ENCODE results near the gene RNF149.
A peak's percentile ranks its signal among the peaks of the same experiment; 100 is the strongest.
"Not testable (repeated sequence)": the region's sequence is repeated elsewhere in the genome, so short reads cannot be mapped to it uniquely, and the experiment has no call there.

RNF149 gene

GRCh38 chr2:101308432-101309210 is at the start of gene RNF149:
RNF149 (minus strand) TSS chr2:101308701; CDS start chr2:101308588, 113 bp downstream.
- DNase-seq: peak; percentile 58 to 67

- DNase-seq: no peak
Measured at GRCh38 chr2:101357376-101357775, 48.9 kb upstream of the RNF149 start.

GRCh38 chr2:101356521-101356920 is 48.0 kb upstream of the RNF149 start:
- no peak for DNase-seq

GRCh38 chr2:101356055-101356454 is 47.6 kb upstream of the RNF149 start:
- no peak for DNase-seq

- DNase-seq: no peak
Measured at GRCh38 chr2:101355401-101356054, 47.0 kb upstream of the RNF149 start.

GRCh38 chr2:101354420-101355311 is 46.2 kb upstream of the RNF149 start:
- no peak for DNase-seq

GRCh38 chr2:101352631-101353030 is 44.1 kb upstream of the RNF149 start:
- DNase-seq: not testable (repeated sequence)

- DNase-seq: no peak
Measured at GRCh38 chr2:101351207-101351606, 42.7 kb upstream of the RNF149 start.

GRCh38 chr2:101349893-101350662 is 41.6 kb upstream of the RNF149 start:
- DNase-seq: no peak

- no peak for DNase-seq
Measured at GRCh38 chr2:101348883-101349282, 40.4 kb upstream of the RNF149 start.

GRCh38 chr2:101346909-101347308 is 38.4 kb upstream of the RNF149 start:
- no peak for DNase-seq

GRCh38 chr2:101344137-101344536 is 35.6 kb upstream of the RNF149 start:
- no peak for DNase-seq

GRCh38 chr2:101342625-101343008 is 34.1 kb upstream of the RNF149 start:
- no peak for DNase-seq

GRCh38 chr2:101341901-101342624 is 33.6 kb upstream of the RNF149 start:
- DNase-seq: peak in 1 of 2 experiments; percentile 3

- DNase-seq: no peak
Measured at GRCh38 chr2:101341421-101341820, 32.9 kb upstream of the RNF149 start.

GRCh38 chr2:101340141-101340551 is 31.6 kb upstream of the RNF149 start:
- no peak for DNase-seq

- no peak for DNase-seq
Measured at GRCh38 chr2:101339266-101339880, 30.9 kb upstream of the RNF149 start.

- DNase-seq: no peak
Measured at GRCh38 chr2:101337877-101338276, 29.4 kb upstream of the RNF149 start.

- no peak for DNase-seq
Measured at GRCh38 chr2:101332885-101333766, 24.6 kb upstream of the RNF149 start.

- no peak for DNase-seq
Measured at GRCh38 chr2:101331202-101331601, 22.7 kb upstream of the RNF149 start.

Measured in NCI-H187 (cell line).